Dedifferentiated amniotic fluid mesenchymal stem cell (primary cell): Measurements from ENCODE around the gene DPYSL4.

Source experiments
- DNase-seq: peaks from one replicate; pipeline ENCODE4 v3.0.0-alpha.2; 2016; ENCODE audit errors: extremely low spot score

DPYSL4 gene

GRCh38 chr10:132163826-132164515 lies 22.8 kb upstream of the DPYSL4 start:
- no peak for DNase-seq

- no peak for DNase-seq
These were observed 21.9 kb upstream of the DPYSL4 start for GRCh38 chr10:132164761-132165278.

- DNase-seq = no peak
These were observed 21.2 kb upstream of the DPYSL4 start for GRCh38 chr10:132165416-132165980.

GRCh38 chr10:132166216-132166950 lies 20.4 kb upstream of the DPYSL4 start:
- DNase-seq = no peak

GRCh38 chr10:132167041-132167674 lies 19.6 kb upstream of the DPYSL4 start:
- DNase-seq = no peak

GRCh38 chr10:132167976-132168375 lies 18.8 kb upstream of the DPYSL4 start:
- no peak for DNase-seq

DNA sequence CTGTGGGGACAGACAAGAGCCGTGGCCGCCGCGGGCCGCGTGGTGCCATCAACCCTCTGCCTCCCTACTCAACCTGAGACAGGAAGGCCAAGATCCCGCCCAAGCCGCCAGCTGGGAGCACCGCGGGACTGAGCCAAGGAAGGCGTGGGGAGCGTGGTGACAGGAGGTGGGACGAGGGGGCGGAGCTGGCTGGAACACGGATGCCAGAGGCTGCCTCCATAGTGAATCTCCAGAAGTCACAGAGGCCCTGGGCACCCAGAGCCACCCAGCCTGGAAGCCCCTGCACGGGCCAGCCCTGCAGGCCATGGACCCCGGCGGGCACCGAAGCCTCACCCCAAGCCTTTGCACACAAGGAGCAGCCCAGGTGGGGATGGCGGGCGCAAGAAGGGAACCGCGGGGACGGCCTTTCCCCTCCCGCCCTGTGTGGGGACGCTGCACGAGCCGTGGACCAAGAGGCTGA lies 18.1 kb upstream of the DPYSL4 start:
- DNase-seq = no peak

GRCh38 chr10:132169031-132169765 lies 17.6 kb upstream of the DPYSL4 start:
- DNase-seq = no peak

GRCh38 chr10:132169766-132170560 lies 16.8 kb upstream of the DPYSL4 start:
- no peak for DNase-seq

GRCh38 chr10:132170561-132171361 lies 16.0 kb upstream of the DPYSL4 start:
- DNase-seq = no peak

GRCh38 chr10:132172091-132173066 lies 14.4 kb upstream of the DPYSL4 start:
- DNase-seq = no peak

- DNase-seq = no peak
These were observed 13.6 kb upstream of the DPYSL4 start for GRCh38 chr10:132173185-132173584.

GRCh38 chr10:132174237-132174636 lies 12.5 kb upstream of the DPYSL4 start:
- DNase-seq = no peak

DNA sequence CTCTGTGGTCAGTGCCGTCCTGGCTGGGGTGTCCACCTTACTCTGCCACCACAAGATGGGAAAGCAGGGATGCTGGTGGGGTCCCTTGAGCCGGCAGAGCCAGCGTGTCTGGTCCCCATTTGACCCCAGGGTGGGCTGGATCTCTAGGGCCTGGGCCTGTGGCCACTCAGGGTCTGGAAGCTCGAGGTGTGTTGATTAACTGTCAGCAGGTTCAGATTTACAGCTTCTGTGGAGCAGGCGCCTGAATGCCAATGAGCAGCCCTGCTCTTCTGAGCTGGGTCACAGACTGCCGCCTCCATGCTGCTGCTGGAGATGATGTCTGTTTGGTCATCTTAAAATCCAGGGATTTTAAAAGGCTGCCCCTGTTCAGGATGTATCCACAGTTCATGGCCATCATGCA lies 11.3 kb upstream of the DPYSL4 start:
- no peak for DNase-seq

DNA sequence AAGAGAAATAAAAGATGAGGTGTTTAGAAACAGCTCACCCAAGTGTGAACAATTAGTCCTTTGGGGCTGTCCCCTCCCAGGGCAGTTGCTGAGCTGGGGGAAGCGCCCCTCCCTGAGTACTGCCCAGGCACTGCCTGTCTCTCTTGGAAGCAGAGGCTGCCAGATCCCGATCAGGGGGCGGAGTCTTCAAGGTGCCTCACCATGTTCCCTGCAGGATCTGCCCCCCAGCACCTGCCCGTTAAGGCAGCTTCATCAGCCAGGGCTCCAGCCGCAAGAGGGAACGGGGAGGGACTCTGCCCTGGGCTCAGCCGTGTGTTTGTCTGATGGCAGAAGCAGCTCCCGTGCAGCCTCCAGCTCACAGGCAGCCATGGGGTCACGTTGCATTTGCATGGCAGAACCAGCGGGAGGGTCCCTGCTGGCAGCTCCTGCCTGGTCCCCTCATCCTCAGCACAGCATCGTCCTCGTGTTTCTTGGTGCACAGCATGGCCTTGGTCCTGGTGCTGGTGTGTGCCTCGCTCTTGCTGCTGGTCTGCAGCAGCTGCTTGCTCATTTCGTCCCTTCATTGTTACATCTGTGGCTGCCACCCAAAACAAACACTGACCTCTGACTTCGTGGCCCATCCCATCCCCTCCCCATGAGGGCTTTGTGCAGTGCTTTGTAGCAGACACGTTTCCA lies 10.7 kb upstream of the DPYSL4 start:
- no peak for DNase-seq

DNA sequence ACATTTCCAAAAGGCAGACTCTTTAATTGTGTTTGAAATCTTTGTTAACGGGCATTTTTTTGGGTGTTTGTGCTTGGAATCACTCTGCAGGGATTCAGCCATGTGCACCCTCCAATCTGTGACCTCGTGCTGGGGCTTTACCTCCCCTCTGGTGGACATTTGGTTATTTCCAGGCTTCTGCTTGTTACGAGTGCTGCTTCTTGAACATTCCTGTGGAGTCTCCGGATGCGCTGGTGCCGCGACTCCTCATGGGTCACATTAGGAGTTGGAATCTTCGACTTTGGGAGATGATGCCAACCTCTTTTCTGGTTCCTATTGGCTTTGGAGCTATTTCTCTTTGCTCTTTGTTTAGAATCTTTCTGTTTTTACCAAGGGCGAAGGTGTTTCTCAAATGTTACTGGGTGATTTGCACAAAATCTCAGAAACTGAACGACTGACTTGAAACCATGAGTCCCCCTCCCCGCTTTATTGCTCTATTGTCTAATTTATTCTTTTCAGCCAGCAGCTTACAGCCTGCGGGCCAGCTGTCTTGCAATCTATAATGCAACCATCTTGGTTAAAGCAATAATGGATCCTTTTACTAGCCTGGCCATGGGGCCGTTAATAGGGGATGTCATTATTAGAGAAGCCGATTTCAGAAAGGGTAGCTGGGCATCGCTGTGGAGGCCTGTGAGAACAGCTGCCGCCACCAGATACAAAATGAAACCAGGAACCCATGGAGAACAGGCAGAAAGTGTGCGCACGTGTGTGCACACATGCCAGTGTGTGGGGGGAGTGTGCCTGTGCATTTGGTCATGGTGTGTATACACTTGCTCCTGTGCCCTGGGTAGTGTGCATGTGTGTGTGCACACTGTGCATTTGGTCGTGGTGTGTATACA lies 9.9 kb upstream of the DPYSL4 start:
- DNase-seq = no peak

DNA sequence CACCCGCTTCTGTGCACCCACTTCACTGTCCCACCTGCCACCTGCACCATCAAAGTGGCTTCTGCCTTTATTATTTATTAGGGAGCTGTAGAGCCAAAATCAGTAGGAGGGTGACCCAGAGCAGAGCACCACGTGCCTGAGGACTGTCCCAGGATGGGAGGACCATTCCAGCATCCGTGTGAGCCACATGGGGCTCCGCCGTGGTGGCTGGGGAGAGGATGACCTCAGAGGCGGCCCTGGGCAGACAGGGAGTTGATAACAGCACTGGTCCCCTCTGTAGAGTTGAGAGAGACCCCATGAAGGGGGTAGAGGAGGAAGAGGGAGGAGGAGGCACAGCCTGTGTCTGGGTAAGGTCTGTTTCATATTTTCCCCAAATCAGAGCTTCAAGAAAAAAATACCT lies 8.7 kb upstream of the DPYSL4 start:
- DNase-seq = no peak
